Gastroesophageal sphincter (tissue), 3 donors: ENCODE results near the gene IREB2.

Experiments
- EP300 ChIP-seq: sonication (generic); formaldehyde crosslinking; IDR thresholded peaks from one replicate; pipeline ENCODE4 v1.6.1; 2017; ENCODE audit warnings: antibody characterized with exemption, mild to moderate bottlenecking
- POLR2A ChIP-seq, 2 donors: fragments of 450-650 bp; IDR thresholded peaks; one replicate each; pipeline ENCODE4 v1.6.1; 2017; ENCODE audit warnings: antibody characterized with exemption in 2 of 2, mild to moderate bottlenecking in 2 of 2, moderate library complexity in 1 of 2
- TF ChIP-seq, protein P1 (sequence below), 4 experiments: fragments of 200-600 bp in 2 of 4; fragments of 450-650 bp in 2 of 4; sonication (generic) in 1 of 4; IDR thresholded peaks; one replicate each; pipeline ENCODE4 v1.5.1; 2017 to 2019; ENCODE audit warnings: antibody characterized with exemption in 4 of 4, mild to moderate bottlenecking in 2 of 4, moderate library complexity in 2 of 4

DNA sequence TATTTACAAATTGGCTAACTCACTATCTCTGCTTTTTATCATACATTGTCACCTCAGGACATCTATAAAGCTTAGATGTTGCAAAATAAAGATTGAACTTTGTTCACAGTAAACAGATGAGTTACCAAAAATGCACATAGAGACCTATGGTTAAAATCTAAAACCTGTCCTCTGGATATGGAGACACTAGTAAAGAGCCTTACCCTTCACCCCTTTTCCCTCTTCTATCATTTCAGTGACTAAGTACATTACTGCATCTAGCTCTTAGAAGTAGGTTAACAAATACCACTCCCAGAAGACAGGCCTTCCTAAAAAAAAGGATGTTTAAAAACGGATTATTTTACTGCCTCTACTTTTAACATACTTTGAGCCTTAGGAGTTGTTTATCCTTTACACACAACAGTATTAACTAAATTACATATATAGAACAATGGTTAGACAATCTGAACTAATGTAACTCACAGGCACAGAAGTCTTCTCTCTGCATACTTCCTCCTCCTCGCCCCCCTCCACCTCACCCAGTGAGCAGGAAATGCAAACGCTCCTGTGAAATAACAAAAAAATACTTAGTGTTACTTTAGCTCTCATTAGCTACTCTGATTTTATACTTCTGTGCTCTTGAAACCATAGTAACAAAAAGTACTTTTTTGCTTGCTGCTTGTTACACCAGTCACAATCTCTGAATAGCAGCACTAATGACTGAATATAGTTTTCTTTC lies 23.3 kb downstream of the IREB2 start:
- TF ChIP-seq EP300 (no peak), POLR2A (IDR thresholded peaks at IDR 0.05) (no peak)
- TF ChIP-seq, protein P1, sequence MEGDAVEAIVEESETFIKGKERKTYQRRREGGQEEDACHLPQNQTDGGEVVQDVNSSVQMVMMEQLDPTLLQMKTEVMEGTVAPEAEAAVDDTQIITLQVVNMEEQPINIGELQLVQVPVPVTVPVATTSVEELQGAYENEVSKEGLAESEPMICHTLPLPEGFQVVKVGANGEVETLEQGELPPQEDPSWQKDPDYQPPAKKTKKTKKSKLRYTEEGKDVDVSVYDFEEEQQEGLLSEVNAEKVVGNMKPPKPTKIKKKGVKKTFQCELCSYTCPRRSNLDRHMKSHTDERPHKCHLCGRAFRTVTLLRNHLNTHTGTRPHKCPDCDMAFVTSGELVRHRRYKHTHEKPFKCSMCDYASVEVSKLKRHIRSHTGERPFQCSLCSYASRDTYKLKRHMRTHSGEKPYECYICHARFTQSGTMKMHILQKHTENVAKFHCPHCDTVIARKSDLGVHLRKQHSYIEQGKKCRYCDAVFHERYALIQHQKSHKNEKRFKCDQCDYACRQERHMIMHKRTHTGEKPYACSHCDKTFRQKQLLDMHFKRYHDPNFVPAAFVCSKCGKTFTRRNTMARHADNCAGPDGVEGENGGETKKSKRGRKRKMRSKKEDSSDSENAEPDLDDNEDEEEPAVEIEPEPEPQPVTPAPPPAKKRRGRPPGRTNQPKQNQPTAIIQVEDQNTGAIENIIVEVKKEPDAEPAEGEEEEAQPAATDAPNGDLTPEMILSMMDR (IDR thresholded peaks at IDR 0.05), result no peak
